NAMALWA (cell line): Measurements from ENCODE around the gene OBSCN.

Source experiments
- DNase-seq: peaks from one replicate; pipeline ENCODE4 v3.0.0-alpha.2; 2015; ENCODE audit warnings: low spot score

Gene OBSCN

DNA sequence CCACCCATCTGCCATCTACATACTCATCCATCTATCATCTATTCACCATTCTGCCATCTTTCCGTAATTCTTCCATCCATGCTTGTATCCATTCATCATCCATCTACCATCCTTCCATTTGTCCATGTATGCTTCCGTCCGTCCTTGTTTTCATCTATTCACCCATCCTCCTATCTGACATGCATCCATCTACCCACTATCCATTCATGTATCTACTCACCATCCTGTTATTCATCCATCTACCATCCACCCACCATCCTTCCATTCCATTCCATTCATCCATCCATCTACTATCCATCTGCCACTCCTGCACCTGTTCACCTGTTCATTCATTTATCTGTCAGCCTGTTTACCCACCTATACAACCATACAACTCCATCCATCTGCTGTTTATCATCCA is 112.5 kb downstream of the OBSCN start:
- DNase-seq, result no peak

DNA sequence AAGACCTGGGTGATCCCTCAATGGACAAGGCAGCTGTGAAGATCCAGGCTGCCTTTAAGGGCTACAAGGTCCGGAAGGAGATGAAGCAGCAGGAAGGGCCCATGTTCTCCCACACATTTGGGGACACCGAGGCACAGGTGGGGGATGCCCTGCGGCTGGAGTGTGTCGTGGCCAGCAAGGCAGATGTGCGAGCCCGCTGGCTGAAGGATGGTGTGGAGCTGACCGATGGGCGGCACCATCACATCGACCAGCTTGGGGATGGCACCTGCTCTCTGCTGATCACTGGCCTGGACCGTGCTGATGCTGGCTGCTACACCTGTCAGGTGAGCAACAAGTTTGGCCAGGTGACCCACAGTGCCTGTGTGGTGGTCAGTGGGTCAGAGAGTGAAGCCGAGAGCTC is 113.6 kb downstream of the OBSCN start:
- DNase-seq, result no peak

DNA sequence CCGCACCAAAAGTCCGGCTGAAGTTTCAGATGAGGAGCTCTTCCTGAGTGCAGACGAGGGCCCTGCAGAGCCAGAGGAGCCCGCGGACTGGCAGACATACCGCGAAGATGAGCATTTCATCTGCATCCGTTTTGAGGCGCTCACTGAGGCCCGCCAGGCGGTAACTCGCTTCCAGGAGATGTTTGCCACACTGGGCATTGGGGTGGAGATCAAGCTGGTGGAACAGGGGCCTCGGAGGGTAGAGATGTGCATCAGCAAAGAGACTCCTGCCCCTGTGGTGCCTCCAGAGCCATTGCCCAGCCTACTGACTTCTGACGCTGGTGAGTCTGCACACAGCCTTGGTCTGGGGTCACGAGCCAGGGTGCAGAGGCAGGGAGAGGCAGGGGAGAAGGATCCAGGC is 114.1 kb downstream of the OBSCN start:
- no peak for DNase-seq

DNA sequence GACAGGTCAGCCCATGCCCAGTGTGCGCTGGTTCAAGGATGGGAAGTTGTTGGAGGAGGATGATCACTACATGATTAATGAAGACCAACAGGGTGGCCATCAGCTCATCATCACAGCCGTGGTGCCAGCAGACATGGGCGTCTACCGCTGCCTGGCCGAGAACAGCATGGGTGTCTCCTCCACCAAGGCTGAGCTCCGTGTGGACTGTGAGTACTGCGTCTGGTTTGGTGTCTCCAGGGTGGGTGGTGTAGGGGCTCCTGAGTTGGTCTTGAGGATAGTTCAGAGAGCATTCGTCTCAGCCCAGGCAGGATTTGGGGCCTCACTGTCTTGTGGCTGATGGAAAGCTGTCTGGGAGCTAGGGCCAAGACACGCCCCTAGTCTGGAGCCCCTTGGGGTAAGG is 115.6 kb downstream of the OBSCN start:
- no peak for DNase-seq

DNA sequence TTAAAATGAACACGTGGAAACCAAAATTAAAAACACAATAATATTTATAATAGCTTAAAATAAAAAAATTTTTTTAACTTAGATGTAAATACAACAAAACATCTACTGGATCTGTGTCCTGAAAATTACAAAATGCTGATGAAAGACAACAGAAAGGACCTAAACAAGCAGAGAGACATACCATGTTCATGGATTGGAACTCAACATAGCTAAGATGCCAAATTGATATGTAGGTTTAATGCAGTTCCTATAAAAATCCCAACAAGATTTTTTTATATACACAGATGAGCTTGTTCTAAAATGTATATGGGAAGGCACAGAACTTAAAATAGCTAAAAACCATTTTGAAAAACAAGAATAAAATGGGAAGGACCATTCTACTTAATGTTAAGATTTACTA is 117.4 kb downstream of the OBSCN start:
- no peak for DNase-seq

DNA sequence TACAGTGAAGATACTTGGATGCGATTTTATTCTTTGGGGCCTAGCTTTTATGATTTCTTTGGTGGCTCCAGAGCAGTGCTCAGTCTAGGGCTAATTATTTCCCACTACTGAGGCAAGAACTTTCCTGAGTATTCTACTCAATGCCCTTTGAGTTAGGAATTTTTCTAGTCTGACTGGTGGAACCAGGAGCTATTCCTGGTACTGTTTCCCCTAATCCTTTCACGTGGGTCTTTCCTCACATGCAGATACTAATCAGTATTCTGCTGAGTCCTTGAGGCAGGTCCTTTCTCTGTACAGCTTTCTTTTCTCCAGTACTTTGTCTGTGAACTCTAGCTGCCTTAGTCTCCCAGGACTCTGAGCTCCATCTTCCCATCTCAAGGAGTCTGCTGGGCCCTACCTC is 122.0 kb downstream of the OBSCN start:
- DNase-seq, result no peak

DNA sequence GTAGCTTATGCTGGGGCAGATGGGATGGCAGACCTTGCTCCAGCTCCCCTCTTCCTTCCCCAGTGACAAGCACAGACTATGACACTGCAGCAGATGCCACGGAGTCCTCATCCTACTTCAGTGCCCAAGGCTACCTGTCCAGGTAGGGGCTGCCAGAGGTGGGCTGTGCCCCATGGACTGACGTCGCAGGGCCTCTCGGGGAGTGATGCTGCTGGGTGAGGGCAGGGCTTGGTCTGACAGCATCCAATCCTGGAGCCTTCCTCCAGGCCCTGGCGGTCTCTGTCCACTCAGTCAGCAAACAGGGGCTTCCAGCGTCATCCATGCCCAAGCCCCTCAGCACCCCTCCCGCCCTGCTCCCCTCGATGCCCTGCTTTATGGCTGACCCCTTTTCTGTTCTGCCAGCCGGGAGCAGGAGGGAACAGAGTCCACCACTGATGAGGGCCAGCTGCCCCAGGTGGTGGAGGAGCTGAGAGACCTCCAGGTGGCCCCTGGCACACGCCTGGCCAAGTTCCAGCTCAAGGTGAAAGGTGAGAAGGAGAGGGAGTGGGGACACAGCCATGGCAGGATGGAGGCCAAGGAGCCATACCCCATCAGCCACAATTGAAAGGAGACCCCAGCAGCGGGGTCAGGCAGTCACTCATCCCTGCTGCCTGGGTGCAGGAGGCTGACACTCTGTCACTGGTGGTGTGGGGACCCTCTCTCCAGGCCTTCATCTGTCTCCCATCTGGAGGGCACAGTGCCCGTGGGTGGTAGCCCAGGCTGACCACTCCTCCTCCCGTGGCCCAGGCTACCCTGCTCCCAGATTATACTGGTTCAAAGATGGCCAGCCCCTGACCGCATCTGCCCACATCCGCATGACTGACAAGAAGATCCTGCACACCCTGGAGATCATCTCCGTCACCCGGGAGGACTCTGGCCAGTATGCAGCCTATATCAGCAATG is 125.2 kb downstream of the OBSCN start:
- DNase-seq, result no peak

DNA sequence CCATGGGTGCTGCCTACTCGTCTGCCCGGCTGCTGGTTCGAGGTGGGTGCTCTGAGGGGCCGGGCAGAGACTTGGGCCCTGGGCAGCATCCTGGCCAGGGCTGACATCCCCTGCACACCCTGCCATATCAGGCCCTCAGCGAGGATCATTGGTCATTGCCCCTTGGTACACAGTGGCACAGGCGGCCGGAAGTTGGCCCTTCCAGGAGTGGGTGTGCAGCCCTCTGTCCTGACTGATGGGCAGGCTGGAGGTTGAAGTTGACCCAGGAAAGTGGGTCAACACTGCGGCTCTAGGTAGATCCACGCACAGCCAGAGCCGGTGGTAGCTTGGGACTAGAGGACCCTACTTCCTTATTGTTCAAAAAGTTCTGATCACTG is 125.9 kb downstream of the OBSCN start:
- no peak for DNase-seq

DNA sequence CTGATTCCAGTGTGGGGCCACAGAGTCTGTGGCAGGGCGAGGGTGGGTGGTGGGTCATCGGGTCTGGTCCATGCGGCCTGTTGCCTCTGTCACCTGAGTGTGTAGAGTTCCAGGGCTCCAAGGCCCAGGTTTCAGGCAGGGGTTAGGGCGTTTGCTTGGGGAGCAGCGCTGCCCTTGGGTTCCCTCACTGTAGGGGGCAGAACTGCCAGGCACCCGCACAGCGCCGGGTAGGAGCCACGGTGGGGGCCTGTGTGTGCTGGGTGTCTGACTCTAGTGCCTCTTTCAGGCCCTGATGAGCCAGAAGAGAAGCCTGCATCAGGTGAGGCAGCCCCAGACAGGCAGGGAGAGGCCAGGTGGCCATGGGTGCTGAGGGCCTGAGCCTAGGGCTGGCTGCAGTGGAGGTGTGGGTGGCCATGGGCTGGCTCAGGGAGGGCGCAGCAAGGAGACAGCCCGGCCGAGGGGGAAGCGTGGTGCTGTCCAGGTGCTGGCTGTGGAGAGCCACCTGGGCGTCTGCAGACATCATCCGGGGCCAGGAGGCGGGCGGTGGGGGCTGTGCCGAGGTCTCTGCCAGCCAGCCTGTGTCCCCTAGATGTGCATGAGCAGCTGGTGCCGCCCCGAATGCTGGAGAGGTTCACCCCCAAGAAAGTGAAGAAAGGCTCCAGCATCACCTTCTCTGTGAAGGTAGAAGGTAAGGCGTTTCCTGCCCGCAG is 126.5 kb downstream of the OBSCN start:
- DNase-seq, result no peak

DNA sequence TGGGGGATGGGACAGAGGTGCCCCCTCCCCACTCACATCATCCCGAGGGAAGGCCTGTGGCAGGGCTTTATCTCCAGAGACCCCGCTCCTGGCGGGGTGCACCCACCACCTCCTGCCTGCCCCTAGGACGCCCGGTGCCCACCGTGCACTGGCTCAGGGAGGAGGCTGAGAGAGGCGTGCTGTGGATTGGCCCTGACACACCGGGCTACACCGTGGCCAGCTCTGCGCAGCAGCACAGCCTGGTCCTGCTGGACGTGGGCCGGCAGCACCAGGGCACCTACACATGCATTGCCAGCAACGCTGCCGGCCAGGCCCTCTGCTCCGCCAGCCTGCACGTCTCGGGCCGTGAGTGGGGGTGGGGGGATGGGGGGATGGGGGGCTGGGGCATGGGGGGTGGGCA is 127.1 kb downstream of the OBSCN start:
- DNase-seq, result no peak

DNA sequence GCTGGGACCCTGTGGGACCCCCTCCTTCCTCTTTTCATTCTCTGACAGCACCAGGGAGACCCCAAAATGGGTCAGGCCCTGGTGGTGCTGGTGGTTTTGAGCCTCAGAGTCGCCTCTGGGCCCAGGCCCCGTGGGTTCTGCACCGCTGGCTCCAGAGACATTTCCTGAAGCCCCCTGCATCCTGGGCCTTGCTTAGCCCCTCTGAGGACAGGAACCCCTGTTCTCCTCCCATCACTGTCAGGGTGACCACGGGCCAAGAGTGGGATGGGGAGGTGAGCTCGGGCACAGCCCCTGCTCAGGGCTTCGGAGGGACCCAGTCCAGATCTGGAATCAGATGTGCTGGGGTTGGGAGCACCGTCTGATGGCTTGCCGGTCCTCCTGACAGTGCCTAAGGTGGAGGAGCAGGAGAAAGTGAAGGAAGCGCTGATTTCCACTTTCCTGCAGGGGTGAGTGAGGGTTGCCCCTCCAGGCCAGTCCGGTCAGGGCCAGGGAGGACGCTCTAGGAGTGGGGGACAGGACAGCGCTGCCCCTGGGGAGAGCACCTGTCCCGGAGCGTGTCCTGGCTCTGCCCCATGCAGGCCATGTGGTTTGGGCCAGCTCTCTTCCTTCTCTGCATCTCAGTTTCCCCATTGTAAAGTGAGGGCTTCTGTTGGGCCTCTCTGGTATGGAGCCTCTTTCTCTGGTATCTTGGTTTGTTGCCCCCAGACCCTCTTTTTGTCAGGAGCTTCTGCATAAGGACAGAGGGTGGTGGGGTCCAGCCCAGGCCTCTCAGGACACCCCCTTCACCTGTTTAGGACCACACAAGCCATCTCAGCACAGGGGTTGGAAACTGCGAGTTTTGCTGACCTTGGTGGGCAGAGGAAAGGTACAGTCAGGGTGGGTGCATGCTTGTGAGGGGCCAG is 127.8 kb downstream of the OBSCN start:
- no peak for DNase-seq

DNA sequence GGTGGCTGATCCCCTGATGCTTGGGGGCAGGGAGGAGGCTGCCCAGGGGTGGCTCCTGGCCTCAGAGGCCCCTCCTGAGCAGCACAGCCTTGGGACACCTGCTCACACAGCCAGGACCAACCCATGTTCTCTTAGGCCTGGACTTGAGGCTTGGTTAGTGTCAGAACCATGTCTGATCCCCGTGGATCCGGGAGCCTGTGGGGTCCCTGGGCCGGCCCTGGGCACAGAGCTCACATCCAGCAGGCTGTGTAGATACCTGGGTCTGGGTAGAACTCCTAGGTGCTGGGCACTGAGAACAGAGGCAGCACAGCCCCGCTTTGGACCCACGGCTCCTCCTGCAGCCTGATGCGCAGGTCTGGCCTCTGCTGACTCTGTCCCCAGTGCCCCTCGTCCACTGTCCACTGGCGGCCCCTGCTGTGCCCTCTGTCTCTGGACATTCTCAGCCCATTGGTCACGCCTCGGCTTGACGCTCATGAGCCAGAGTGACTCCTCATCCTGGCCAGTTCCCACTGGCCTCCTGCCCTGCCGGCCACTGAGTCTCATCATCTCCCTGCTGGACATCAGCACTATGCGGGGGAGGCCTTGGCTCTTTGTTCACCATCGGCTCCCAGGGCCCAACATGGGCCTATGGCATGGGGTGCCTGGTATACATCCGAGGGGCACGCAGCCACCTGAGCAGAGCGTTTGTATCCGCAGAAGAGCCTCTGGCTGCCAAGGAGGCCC is 128.6 kb downstream of the OBSCN start:
- DNase-seq, result no peak

DNA sequence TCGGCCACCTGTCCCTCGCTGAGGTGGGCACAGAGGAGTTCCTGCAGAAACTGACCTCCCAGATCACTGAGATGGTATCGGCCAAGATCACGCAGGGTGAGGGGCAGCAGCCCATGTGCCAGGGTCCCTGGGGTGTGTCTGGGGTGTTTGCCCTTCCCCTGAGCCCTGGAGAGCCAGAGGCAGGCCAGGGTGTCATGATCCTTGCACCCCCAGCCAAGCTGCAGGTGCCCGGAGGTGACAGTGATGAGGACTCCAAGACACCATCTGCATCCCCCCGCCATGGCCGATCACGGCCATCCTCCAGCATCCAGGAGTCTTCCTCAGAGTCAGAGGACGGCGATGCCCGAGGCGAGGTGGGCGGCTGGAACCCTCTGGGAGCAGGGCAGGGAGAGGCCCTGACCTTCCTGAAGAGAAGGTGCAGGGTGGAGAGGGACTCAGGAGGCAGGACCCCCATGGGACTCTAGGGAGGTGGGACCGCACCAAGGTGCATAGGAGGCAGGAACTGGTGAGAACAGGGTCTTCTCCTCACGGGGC is 129.3 kb downstream of the OBSCN start:
- DNase-seq, result no peak

DNA sequence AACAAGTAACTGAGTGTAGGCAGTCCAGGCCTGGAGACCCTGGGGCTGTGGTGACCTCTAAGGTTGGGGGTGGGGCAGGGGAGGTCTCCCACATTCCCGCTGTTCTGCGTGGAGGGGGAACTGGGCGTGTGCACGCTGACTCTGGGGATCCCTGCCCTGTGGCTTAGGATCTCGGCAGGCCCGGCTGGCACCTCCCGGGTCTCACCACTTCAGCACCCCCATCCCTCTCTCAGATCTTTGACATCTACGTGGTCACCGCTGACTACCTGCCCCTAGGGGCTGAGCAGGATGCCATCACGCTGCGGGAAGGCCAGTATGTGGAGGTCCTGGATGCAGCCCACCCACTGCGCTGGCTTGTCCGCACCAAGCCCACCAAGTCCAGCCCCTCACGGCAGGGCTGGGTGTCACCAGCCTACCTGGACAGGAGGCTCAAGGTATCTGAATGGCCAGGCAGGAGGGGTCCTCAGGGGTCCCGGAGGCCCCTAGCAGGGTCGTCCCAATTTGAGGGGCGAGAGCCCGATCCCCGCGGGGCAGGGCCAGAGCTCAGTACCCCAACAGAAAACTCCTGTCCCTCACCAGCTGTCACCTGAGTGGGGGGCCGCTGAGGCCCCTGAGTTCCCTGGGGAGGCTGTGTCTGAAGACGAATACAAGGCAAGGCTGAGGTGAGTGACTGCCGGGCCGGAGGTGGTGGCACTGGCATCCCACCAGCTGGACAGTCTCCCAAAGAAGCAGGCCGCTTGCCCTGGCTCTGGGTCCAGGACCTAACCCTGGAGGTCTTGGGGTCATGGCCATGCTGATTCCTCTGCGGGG is 130.1 kb downstream of the OBSCN start:
- no peak for DNase-seq

DNA sequence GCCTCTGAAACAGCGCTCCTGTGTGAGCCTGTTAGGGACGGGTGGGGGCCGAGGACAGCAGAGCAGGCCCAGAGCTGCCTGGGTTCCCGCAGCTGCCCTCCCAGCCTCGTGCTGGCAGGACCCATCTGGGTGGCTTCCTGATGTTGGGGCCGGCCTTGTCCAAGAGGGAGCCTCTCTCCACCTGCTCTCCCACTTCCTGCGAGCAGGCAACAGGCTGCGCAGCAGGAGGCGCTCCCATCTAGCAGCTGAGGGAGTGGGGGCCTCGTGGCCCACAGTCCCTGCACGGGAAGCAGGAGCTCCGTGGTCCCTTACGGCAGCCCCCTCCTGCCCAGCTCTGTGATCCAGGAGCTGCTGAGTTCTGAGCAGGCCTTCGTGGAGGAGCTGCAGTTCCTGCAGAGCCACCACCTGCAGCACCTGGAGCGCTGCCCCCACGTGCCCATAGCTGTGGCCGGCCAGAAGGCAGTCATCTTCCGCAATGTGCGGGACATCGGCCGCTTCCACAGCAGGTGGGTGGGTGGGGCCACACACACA is 130.7 kb downstream of the OBSCN start:
- no peak for DNase-seq

DNA sequence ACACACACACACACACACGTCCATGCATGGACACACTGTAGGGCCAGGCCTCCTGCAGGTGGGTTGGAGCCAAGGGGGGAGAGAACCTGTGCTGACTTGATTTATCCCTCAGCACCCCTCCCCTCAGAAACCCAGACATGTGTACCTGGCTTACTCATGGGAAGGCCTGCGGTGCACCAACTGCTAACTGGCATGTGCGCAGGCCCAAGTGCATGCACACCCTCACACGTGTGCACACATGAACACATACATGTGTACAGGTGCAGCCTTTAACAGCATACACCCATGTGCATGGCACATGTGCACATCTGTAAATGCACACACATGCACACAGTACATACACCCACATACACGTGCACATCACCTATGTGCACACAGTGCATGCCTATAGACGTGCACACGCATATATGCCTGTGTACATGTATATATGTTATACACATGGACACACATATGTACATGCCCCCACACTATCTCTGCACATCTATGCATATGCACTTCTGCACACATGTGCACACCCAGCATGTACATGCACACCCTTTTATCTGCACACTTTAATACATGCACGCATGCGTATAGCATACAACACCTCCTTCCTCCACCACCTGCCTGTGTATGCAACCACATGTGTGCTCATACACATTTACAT is 131.3 kb downstream of the OBSCN start:
- no peak for DNase-seq

DNA sequence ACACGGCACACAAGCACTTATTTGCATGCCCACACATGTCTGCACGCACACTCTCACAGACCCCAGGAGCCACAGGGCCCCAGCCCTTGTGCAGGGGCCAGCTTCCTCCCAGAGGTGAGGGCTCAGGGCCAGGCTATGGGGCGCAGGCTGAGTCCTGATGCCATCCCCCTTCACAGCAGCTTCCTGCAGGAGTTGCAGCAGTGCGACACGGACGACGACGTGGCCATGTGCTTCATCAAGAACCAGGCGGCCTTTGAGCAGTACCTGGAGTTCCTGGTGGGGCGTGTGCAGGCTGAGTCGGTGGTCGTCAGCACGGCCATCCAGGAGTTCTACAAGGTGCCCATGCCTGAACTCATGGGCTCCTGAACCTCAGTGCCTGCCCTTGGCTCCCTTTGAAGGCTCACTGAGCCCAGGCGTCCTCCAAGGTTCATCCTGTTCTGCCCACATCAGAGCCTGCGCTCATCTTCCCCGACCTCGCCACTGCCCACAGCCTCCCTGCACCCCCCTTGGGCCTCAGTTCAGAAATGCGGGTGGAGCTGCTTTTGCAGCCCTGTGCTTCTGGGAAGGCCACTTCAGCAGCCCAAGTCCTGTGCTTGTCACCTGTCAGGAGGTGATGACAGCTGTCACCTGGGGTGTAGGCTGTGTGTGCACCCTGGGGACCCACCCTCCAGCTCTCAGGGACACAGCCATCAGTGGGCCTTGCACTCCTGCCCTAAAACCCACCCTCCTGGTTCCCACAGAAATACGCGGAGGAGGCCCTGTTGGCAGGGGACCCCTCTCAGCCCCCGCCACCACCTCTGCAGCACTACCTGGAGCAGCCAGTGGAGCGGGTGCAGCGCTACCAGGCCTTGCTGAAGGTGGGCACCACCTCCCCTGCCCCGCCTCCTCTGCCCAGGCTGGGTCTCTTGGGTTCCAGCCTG is 132.2 kb downstream of the OBSCN start:
- no peak for DNase-seq

DNA sequence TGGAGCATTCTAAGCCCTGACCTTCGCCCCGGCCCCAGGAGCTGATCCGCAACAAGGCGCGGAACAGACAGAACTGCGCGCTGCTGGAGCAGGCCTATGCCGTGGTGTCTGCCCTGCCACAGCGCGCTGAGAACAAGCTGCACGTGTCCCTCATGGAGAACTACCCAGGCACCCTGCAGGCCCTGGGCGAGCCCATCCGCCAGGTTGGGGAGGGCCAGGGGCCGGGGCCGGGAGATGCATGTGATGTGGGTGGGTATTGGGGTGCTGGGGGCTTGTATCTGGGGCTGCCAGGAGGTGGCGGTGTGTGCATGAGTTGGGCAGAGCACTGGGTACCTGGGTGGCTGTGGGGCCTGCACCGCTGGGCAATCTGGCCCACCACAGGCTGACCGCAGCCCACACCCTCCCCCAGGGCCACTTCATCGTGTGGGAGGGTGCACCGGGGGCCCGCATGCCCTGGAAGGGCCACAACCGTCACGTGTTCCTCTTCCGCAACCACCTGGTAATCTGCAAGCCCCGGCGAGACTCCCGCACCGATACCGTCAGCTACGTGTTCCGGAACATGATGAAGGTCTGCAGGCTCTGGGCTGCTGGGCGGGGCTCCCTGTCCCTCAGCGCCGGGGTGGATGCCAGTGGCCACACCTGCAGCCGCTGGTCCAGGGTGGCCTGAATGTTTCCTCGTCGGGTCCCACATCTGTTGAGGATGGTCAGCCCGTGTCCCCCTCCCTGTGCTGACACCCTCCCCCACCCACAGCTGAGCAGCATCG is 133.0 kb downstream of the OBSCN start:
- peak; percentile 18 for DNase-seq
